H1 (cell line): Measurements from ENCODE around the gene VWA5B2. TPM values are rescaled to one million over a fixed set of nuclear protein-coding genes. Genes with fewer than 3 reads are reported as not detected.

Experiments
- SUZ12 ChIP-seq: fragments of 200-600 bp; sonication (generic); IDR thresholded peaks from 2 replicates; pipeline ENCODE4 v1.6.1; 2012; ENCODE audit warnings: mild to moderate bottlenecking, inconsistent platforms, low read length, moderate library complexity, mixed read lengths
- polyA plus RNA-seq, 7 experiments: library from polyadenylated mRNA; depleted of rRNA in 3 of 7; stranded (reverse) in 5 of 7; unstranded in 2 of 7; fragments of >200 nt in 5 of 7; fragments of 200-250 nt in 2 of 7; gene quantifications; 1 replicate in 5 of 7; 2 replicates in 1 of 7; 4 replicates in 1 of 7; pipeline versions ENCODE4 v1.2.1 to v1.2.3, GENCODE V29; 2011 to 2013; ENCODE audit warnings: missing spikeins in 2 of 7, mixed read lengths in 2 of 7
- total RNA-seq: library from RNA; stranded (reverse); fragmentation: NEBNext Ultra II Directional; extraction: Animal tissue kit (Norgen Biotek cat#: 25700); gene quantifications from 2 replicates; pipeline ENCODE4 v1.2.1, GENCODE V29; 2021

VWA5B2 gene
- total and polyA plus RNA-seq, 2 of the 8 experiments (the other 6 are each of a cell fraction or from before 2014, with no cell fraction given), result 0.53 to 0.56 TPM

GRCh38 chr3:184222521-184222920 lies 6.9 kb upstream of the VWA5B2 start (continued):
- TF ChIP-seq SUZ12, result no peak
